Panc1 (cell line): ENCODE data around the gene WNK2. TPM values are rescaled to one million over a fixed set of nuclear protein-coding genes. Genes with fewer than 3 reads are reported as not detected.

Experiments
- ATAC-seq: fragments of 200-7000 bp; cut with Tn5 transposase; 2 replicates; pipeline ENCODE4 v1.9.1; 2020; ENCODE audit warnings: mild to moderate bottlenecking, moderate library complexity
- BruUV-seq: library from RNA; stranded (reverse); fragments of 400-500 nt; replicated peaks from 2 replicates; lab custom pipeline; 2021; lab: Mats Ljungman, UMichigan
- CTCF ChIA-PET: fragments of 300-600 bp; sonication (Branson Sonifier 250); formaldehyde crosslinking; loops from one replicate; lab custom pipeline; 2022; ENCODE audit warnings: antibody characterized with exemption; lab: Charles Lee
- POLR2A ChIA-PET: fragments of 300-600 bp; sonication (Branson Sonifier 250); formaldehyde crosslinking; loops from one replicate; lab custom pipeline; 2022; ENCODE audit warnings: antibody characterized with exemption; lab: Charles Lee
- DNase-seq: peaks from one replicate; pipeline ENCODE4 v3.0.0-alpha.2; 2010; ENCODE audit warnings: low read depth, low spot score
- H3K27ac ChIP-seq: 2 replicates; pipeline ENCODE4 v1.5.1; 2011; ENCODE audit warnings: mild to moderate bottlenecking, low read length, inconsistent platforms
- H3K27me3 ChIP-seq: fragments of 200-500 bp; sonication (Bioruptor generic); 2 replicates; pipeline ENCODE4 v1.6.0; 2014; ENCODE audit warnings: low read length, inconsistent platforms; ENCODE audit not compliant: control insufficient read depth, insufficient read depth
- H3K36me3 ChIP-seq: fragments of 200-500 bp; sonication (Bioruptor generic); 2 replicates; pipeline ENCODE4 v1.5.1; 2014; ENCODE audit warnings: inconsistent platforms, mild to moderate bottlenecking, low read length, moderate library complexity; ENCODE audit not compliant: control insufficient read depth, insufficient read depth
- H3K4me1 ChIP-seq: 2 replicates; pipeline ENCODE4 v1.5.1; 2011; ENCODE audit warnings: inconsistent platforms, mild to moderate bottlenecking, low read length, moderate library complexity; ENCODE audit not compliant: control insufficient read depth, insufficient read depth
- H3K4me3 ChIP-seq, 2 experiments: 2 replicates each; pipeline ENCODE4 v1.5.1; 2011 to 2012; ENCODE audit warnings: low read depth in 2 of 2, low read length in 2 of 2, mild to moderate bottlenecking in 2 of 2, inconsistent platforms in 1 of 2, moderate library complexity in 1 of 2
- H3K9me3 ChIP-seq: fragments of 200-500 bp; sonication (Bioruptor generic); 2 replicates; pipeline ENCODE4 v1.5.1; 2014; ENCODE audit warnings: low read depth, mild to moderate bottlenecking, inconsistent platforms, low read length, moderate library complexity; ENCODE audit not compliant: control insufficient read depth, insufficient read depth
- POLR2AphosphoS5 ChIP-seq: IDR thresholded peaks from 2 replicates; pipeline ENCODE4 v1.6.1; 2012; ENCODE audit warnings: mild to moderate bottlenecking, low read depth, low read length, moderate library complexity
- SIN3A ChIP-seq: IDR thresholded peaks from 2 replicates; pipeline ENCODE4 v1.6.1; 2012; ENCODE audit warnings: low read depth, mild to moderate bottlenecking, low read length, moderate library complexity, borderline replicate concordance; ENCODE audit not compliant: insufficient read depth
- TCF7L2 ChIP-seq: IDR thresholded peaks from 2 replicates; pipeline ENCODE4 v1.6.1; 2011; ENCODE audit warnings: mild to moderate bottlenecking, low read depth, low read length, inconsistent platforms
- in situ Hi-C: cut with HindIII; loops from 2 replicates; pipeline ENCODE4 v1.10.0; 2016; ENCODE audit warnings: low sequenced_read_pairs, low pct_unique_long_range_greater_than_20kb
- intact Hi-C: fragments of 100-400 bp; cut with micrococcal nuclease; formaldehyde crosslinking; loops from one replicate; pipeline ENCODE4 v1.10.0; 2022; ENCODE audit not compliant: unreplicated experiment
- total RNA-seq: library from RNA; stranded (reverse); gene quantifications from one replicate; pipeline ENCODE4 v1.2.1, GENCODE V29; 2021; ENCODE audit not compliant: unreplicated experiment
- TF ChIP-seq, protein P1 (sequence below), 2 experiments: IDR thresholded peaks; 2 replicates each; pipeline ENCODE4 v1.6.1; 2011 to 2012; ENCODE audit warnings: low read depth in 2 of 2, control low read depth in 1 of 2, low read length in 1 of 2, mild to moderate bottlenecking in 1 of 2, moderate library complexity in 1 of 2; ENCODE audit not compliant: insufficient read depth in 1 of 2
- TF ChIP-seq, protein P2 (sequence below): fragments of 450-650 bp; IDR thresholded peaks from 2 replicates; pipeline ENCODE4 v1.5.1; 2017; ENCODE audit warnings: mild to moderate bottlenecking

The WNK2 gene
- total RNA-seq, 1 experiment from 2014 or later = 13.7 TPM

DNA sequence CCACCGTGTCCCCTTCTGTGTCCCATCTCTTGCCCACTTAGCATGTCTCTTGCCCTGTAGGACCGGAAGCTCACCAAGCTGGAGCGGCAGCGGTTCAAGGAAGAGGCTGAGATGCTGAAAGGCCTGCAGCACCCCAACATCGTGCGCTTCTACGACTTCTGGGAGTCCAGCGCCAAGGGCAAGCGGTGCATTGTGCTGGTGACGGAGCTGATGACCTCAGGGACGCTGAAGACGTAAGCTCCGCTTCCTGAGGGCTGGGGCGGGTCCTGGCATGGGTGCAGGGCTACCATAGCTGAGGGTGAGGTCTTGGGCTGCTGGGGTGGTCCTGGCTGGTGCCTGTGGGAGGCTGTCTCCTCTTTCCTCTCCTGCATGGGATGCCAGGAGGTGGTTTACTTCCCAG, 45.7 kb downstream of the WNK2 start:
- in situ Hi-C loops (no loop called here), intact Hi-C loops (no loop called here)
- ATAC-seq = no peak
- no TSS peak for BruUV-seq
- H3K4me3 ChIP-seq = no peak overlapping the region
- no peaks in the 10 kb centered on the region for H3K27me3 ChIP-seq
- ChIA-PET CTCF (no interaction called here), POLR2A (no interaction called here)
- DNase-seq = no peak
- H3K4me1 ChIP-seq = no peaks in the 10 kb centered on the region
- H3K36me3 ChIP-seq = no peaks in the 10 kb centered on the region
- no peak overlapping the region for H3K27ac ChIP-seq
- H3K9me3 ChIP-seq = no peaks in the 10 kb centered on the region
- TF ChIP-seq, protein P1, sequence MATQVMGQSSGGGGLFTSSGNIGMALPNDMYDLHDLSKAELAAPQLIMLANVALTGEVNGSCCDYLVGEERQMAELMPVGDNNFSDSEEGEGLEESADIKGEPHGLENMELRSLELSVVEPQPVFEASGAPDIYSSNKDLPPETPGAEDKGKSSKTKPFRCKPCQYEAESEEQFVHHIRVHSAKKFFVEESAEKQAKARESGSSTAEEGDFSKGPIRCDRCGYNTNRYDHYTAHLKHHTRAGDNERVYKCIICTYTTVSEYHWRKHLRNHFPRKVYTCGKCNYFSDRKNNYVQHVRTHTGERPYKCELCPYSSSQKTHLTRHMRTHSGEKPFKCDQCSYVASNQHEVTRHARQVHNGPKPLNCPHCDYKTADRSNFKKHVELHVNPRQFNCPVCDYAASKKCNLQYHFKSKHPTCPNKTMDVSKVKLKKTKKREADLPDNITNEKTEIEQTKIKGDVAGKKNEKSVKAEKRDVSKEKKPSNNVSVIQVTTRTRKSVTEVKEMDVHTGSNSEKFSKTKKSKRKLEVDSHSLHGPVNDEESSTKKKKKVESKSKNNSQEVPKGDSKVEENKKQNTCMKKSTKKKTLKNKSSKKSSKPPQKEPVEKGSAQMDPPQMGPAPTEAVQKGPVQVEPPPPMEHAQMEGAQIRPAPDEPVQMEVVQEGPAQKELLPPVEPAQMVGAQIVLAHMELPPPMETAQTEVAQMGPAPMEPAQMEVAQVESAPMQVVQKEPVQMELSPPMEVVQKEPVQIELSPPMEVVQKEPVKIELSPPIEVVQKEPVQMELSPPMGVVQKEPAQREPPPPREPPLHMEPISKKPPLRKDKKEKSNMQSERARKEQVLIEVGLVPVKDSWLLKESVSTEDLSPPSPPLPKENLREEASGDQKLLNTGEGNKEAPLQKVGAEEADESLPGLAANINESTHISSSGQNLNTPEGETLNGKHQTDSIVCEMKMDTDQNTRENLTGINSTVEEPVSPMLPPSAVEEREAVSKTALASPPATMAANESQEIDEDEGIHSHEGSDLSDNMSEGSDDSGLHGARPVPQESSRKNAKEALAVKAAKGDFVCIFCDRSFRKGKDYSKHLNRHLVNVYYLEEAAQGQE (IDR thresholded peaks at IDR 0.05; ENCODE audit: insufficient read depth in 1 of 2, low read depth in 2 of 2, low read length in 1 of 2) = no peak
- no peak for TF ChIP-seq POLR2AphosphoS5
- no peak for TF ChIP-seq TCF7L2
- TF ChIP-seq SIN3A = no peak
- TF ChIP-seq, protein P2, sequence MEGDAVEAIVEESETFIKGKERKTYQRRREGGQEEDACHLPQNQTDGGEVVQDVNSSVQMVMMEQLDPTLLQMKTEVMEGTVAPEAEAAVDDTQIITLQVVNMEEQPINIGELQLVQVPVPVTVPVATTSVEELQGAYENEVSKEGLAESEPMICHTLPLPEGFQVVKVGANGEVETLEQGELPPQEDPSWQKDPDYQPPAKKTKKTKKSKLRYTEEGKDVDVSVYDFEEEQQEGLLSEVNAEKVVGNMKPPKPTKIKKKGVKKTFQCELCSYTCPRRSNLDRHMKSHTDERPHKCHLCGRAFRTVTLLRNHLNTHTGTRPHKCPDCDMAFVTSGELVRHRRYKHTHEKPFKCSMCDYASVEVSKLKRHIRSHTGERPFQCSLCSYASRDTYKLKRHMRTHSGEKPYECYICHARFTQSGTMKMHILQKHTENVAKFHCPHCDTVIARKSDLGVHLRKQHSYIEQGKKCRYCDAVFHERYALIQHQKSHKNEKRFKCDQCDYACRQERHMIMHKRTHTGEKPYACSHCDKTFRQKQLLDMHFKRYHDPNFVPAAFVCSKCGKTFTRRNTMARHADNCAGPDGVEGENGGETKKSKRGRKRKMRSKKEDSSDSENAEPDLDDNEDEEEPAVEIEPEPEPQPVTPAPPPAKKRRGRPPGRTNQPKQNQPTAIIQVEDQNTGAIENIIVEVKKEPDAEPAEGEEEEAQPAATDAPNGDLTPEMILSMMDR = no peak

DNA sequence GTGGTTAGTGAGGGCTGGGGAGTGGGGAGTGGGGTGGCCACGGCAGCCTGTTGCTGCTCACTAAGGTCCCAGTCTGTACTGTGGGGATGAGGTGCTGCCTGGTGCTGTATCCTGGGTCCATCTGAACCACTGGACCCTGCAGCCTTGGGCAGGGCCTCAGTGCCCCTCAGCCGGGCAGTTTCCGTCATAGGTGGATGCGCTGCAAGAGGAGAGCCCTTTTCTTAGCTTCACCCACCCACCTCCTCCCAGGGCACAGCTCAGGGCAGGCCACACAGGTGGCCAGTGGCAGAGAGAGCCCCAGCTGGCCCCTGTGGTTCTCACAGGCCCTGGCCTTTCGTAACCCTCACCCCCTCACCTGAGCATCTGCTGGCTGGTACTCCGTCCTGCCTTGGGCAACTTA, 46.2 kb downstream of the WNK2 start:
- Histone ChIP-seq H3K36me3 (no peaks in the 10 kb centered on the region), H3K27me3 (no peaks in the 10 kb centered on the region), H3K4me1 (no peaks in the 10 kb centered on the region), H3K27ac (no peak overlapping the region), H3K4me3 (no peak overlapping the region), H3K9me3 (no peaks in the 10 kb centered on the region)
- ChIA-PET POLR2A (no interaction called here), CTCF (no interaction called here)
- ATAC-seq (no peak), DNase-seq (no peak)
- intact Hi-C loops = no loop called here
- no TSS peak for BruUV-seq
- in situ Hi-C loops = no loop called here
- TF ChIP-seq, protein P1 (IDR thresholded peaks at IDR 0.05; ENCODE audit: insufficient read depth in 1 of 2, low read depth in 2 of 2, low read length in 1 of 2) = no peak
- TF ChIP-seq SIN3A = no peak
- TF ChIP-seq POLR2AphosphoS5 = no peak
